Activated B cell treated with CpG ODN at 0.5 μM for 24 hours (primary cell): ENCODE measurements around the gene NID1. TPM values are rescaled to one million over a fixed set of nuclear protein-coding genes. Genes with fewer than 3 reads are reported as not detected.
"Not testable (repeated sequence)": the region's sequence is repeated elsewhere in the genome, so short reads cannot be mapped to it uniquely, and the experiment has no call there.

ENCODE experiments used
- ATAC-seq: fragments of 200-7000 bp; cut with Tn5 transposase; one replicate; pipeline ENCODE4 v1.10.0; 2021; ENCODE audit warnings: low read depth, mild to moderate bottlenecking, moderate library complexity
- CTCF ChIA-PET: fragments of 350-600 bp; sonication (Branson Sonifier 250); formaldehyde crosslinking; loops from one replicate; lab custom pipeline; 2021; ENCODE audit warnings: antibody characterized with exemption; lab: Charles Lee
- POLR2A ChIA-PET: fragments of 350-600 bp; sonication (Branson Sonifier 250); formaldehyde crosslinking; loops from one replicate; lab custom pipeline; 2021; ENCODE audit warnings: antibody characterized with exemption; lab: Charles Lee
- DNase-seq: peaks from one replicate; pipeline ENCODE4 v3.0.0; 2022
- H3K27ac Mint-ChIP-seq: one replicate; pipeline ENCODE4 v1.8.0; 2020; ENCODE audit warnings: mixed read lengths
- H3K27me3 Mint-ChIP-seq: one replicate; pipeline ENCODE4 v1.8.0; 2021; ENCODE audit warnings: mixed read lengths
- H3K36me3 Mint-ChIP-seq: one replicate; pipeline ENCODE4 v1.8.0; 2021; ENCODE audit warnings: low read depth, mixed read lengths
- H3K4me1 Mint-ChIP-seq: one replicate; pipeline ENCODE4 v1.8.0; 2021; ENCODE audit warnings: mixed read lengths
- H3K4me3 Mint-ChIP-seq: one replicate; pipeline ENCODE4 v1.8.0; 2020; ENCODE audit warnings: mild to moderate bottlenecking, mixed read lengths
- H3K9me3 Mint-ChIP-seq: one replicate; pipeline ENCODE4 v1.8.0; 2020; ENCODE audit warnings: mixed read lengths
- CTCF ChIP-seq: fragments of 200-600 bp; IDR thresholded peaks from one replicate; pipeline ENCODE4 v1.8.0; 2022; ENCODE audit warnings: antibody characterized with exemption, mild to moderate bottlenecking
- intact Hi-C: fragments of 100-400 bp; cut with micrococcal nuclease; formaldehyde crosslinking; loops from one replicate; pipeline ENCODE4 v1.15.1; 2024
- total RNA-seq: library from RNA; stranded (reverse); gene quantifications from 2 replicates; pipeline ENCODE4 v1.2.3, GENCODE V29; 2022

Gene NID1
- total RNA-seq, 1 donor from 2014 or later, result 0.04 TPM

- Mint-ChIP-seq H3K36me3 (no peaks in the 10 kb centered on the region), H3K27ac (no peak overlapping the region), H3K4me1 (no peaks in the 10 kb centered on the region), H3K4me3 (no peak overlapping the region), H3K27me3 (peaks cover 2% of the 10 kb centered on the region), H3K9me3 (no peaks in the 10 kb centered on the region)
- DNase-seq, result no peak
- no peak for ATAC-seq
- intact Hi-C loops, result no loop called here
- TF ChIP-seq CTCF, result no peak
- CTCF ChIA-PET, result no interaction called here
- POLR2A ChIA-PET, result no interaction called here
Observed at GRCh38 chr1:236078993-236079392, 14.1 kb upstream of the NID1 start.

- DNase-seq, H3K9me3 Mint-ChIP-seq, H3K27me3 Mint-ChIP-seq, CTCF ChIA-PET, H3K4me1 Mint-ChIP-seq, H3K36me3 Mint-ChIP-seq, POLR2A ChIA-PET, ATAC-seq, H3K4me3 Mint-ChIP-seq, H3K27ac Mint-ChIP-seq, intact Hi-C loops: not testable (repeated sequence)
Observed at GRCh38 chr1:236078077-236078476, 13.2 kb upstream of the NID1 start.

- TF ChIP-seq CTCF, result no peak
- H3K9me3 Mint-ChIP-seq, result no peaks in the 10 kb centered on the region
- no peaks in the 10 kb centered on the region for H3K4me1 Mint-ChIP-seq
- CTCF ChIA-PET, result no interaction called here
- intact Hi-C loops, result no loop called here
- no peak overlapping the region for H3K4me3 Mint-ChIP-seq
- POLR2A ChIA-PET, result no interaction called here
- peaks cover 7% of the 10 kb centered on the region for H3K27me3 Mint-ChIP-seq
- DNase-seq (no peak), ATAC-seq (no peak)
- H3K36me3 Mint-ChIP-seq, result no peaks in the 10 kb centered on the region
- no peak overlapping the region for H3K27ac Mint-ChIP-seq
Observed at GRCh38 chr1:236075848-236076247, 11.0 kb upstream of the NID1 start.

GRCh38 chr1:236073307-236073897 is 8.5 kb upstream of the NID1 start:
- H3K27me3 Mint-ChIP-seq, result peaks cover 10% of the 10 kb centered on the region
- TF ChIP-seq CTCF, result no peak
- H3K4me1 Mint-ChIP-seq, result no peaks in the 10 kb centered on the region
- intact Hi-C loops, result no loop called here
- H3K27ac Mint-ChIP-seq, result no peak overlapping the region
- POLR2A ChIA-PET, result no interaction called here
- H3K36me3 Mint-ChIP-seq, result no peaks in the 10 kb centered on the region
- DNase-seq (no peak), ATAC-seq (no peak)
- H3K9me3 Mint-ChIP-seq, result peaks cover 8% of the 10 kb centered on the region
- CTCF ChIA-PET, result no interaction called here
- H3K4me3 Mint-ChIP-seq, result no peak overlapping the region

GRCh38 chr1:236072001-236072400 is 7.1 kb upstream of the NID1 start:
- POLR2A ChIA-PET, result no interaction called here
- ATAC-seq (no peak), DNase-seq (no peak)
- Mint-ChIP-seq H3K36me3 (no peaks in the 10 kb centered on the region), H3K27ac (no peak overlapping the region), H3K4me3 (no peak overlapping the region), H3K9me3 (peaks cover 8% of the 10 kb centered on the region), H3K4me1 (peaks cover 9% of the 10 kb centered on the region), H3K27me3 (peaks cover 10% of the 10 kb centered on the region)
- intact Hi-C loops, result no loop called here
- CTCF ChIA-PET, result no interaction called here
- TF ChIP-seq CTCF, result no peak

- peaks cover 21% of the 10 kb centered on the region for H3K4me1 Mint-ChIP-seq
- H3K36me3 Mint-ChIP-seq, result no peaks in the 10 kb centered on the region
- POLR2A ChIA-PET, result no interaction called here
- peaks cover 8% of the 10 kb centered on the region for H3K9me3 Mint-ChIP-seq
- CTCF ChIA-PET, result no interaction called here
- intact Hi-C loops, result no loop called here
- no peak overlapping the region for H3K4me3 Mint-ChIP-seq
- H3K27ac Mint-ChIP-seq, result no peak overlapping the region
- peaks cover 13% of the 10 kb centered on the region for H3K27me3 Mint-ChIP-seq
- DNase-seq (no peak), ATAC-seq (no peak)
- TF ChIP-seq CTCF, result no peak
Observed at GRCh38 chr1:236070753-236071152, 5.9 kb upstream of the NID1 start.
